ENCODE results near the gene ELN.
A peak's percentile ranks its signal among the peaks of the same experiment; 100 is the strongest.
"Not testable (repeated sequence)": the region's sequence is repeated elsewhere in the genome, so short reads cannot be mapped to it uniquely, and the experiment has no call there.

Gene ELN

DNA sequence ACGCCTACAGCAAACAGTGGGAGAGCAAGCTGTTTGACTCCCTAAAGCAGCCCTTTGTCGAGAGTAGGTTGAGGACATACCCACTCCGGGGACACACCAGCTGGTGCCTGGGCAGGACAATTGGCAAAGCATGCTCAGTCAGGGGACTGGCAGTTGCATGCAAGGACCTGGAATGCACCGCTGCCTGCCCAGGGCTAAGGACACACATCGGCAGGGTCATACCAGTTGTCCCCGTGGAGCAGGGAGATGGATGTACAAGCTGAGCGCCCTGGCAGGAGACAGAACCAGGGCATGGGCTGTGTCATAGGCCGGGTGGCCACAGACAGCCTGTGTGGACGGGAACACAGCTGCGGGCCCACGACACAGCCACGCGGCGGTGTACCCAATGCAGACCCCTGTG lies 18.3 kb upstream of the ELN start:
- Histone ChIP-seq H4K8ac (ENCODE audit: low read depth, low read length) (no peak overlapping the region), H3K4me3 (ENCODE audit: low read length) (no peak overlapping the region), H3K18ac (ENCODE audit: low read length) (no peak overlapping the region), H3K36me3 (ENCODE audit: control insufficient read depth, insufficient read depth, low read length) (no peaks in the 10 kb centered on the region), H3K23ac (ENCODE audit: low read length) (no peak overlapping the region), H3K4me1 (ENCODE audit: control insufficient read depth, low read depth, low read length) (no peaks in the 10 kb centered on the region), H2BK120ac (ENCODE audit: low read depth, low read length) (no peak overlapping the region), H2BK5ac (ENCODE audit: low read length) (no peak overlapping the region), H4K5ac (ENCODE audit: low read length) (no peak overlapping the region), H3K4me2 (ENCODE audit: low read length) (no peak overlapping the region), H3K4ac (ENCODE audit: low read depth, low read length) (no peak overlapping the region), H3K9ac (ENCODE audit: low read length) (no peak overlapping the region), H2AK5ac (ENCODE audit: low read length) (no peak overlapping the region), H3K27me3 (ENCODE audit: insufficient read depth, low read length, poor library complexity) (no peaks in the 10 kb centered on the region), H2BK15ac (replicated peaks; ENCODE audit: low read depth) (no peak overlapping the region), H3K56ac (ENCODE audit: low read length) (no peak overlapping the region), H3K79me1 (ENCODE audit: low read length) (no peaks in the 10 kb centered on the region), H3K79me2 (ENCODE audit: control insufficient read depth, insufficient read depth, low read length) (no peaks in the 10 kb centered on the region), H3K27ac (ENCODE audit: low read depth, low read length) (no peak overlapping the region)
- no peak for DNase-seq
- WGBS (ENCODE audit: extremely low coverage, insufficient coverage, low lambda C conversion rate): no CpG with 5 or more reads among the region's 14 CpGs

DNA sequence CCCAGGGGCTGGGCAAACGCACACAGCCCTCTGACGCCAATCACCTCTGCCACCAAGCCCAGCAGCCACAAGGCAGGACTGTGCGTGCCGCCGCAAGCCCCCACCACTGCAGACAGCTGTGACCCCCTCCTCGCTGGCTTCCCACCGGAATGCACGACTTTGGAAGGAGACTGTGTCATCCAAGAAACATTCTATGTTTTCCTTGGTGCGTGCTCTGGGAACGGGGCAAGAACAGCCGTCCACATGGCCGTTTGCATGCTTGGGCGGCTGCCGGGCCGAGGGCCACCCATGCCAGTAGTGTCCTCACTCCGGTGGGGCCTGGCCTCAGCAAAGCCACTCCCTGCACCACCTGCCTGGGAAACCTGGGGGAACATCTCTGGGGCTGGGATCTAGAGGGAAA lies 17.6 kb upstream of the ELN start:
- Histone ChIP-seq H3K4me3 (ENCODE audit: low read length) (no peak overlapping the region), H3K4me1 (ENCODE audit: control insufficient read depth, low read depth, low read length) (no peaks in the 10 kb centered on the region), H2BK5ac (ENCODE audit: low read length) (no peak overlapping the region), H4K5ac (ENCODE audit: low read length) (no peak overlapping the region), H3K4ac (ENCODE audit: low read depth, low read length) (no peak overlapping the region), H3K23ac (ENCODE audit: low read length) (no peak overlapping the region), H3K18ac (ENCODE audit: low read length) (no peak overlapping the region), H3K56ac (ENCODE audit: low read length) (no peak overlapping the region), H4K8ac (ENCODE audit: low read depth, low read length) (no peak overlapping the region), H3K36me3 (ENCODE audit: control insufficient read depth, insufficient read depth, low read length) (no peaks in the 10 kb centered on the region), H2AK5ac (ENCODE audit: low read length) (no peak overlapping the region), H3K27me3 (ENCODE audit: insufficient read depth, low read length, poor library complexity) (no peaks in the 10 kb centered on the region), H3K79me1 (ENCODE audit: low read length) (no peaks in the 10 kb centered on the region), H3K27ac (ENCODE audit: low read depth, low read length) (no peak overlapping the region), H3K9ac (ENCODE audit: low read length) (no peak overlapping the region), H2BK15ac (replicated peaks; ENCODE audit: low read depth) (no peak overlapping the region), H3K4me2 (ENCODE audit: low read length) (no peak overlapping the region), H3K79me2 (ENCODE audit: control insufficient read depth, insufficient read depth, low read length) (no peaks in the 10 kb centered on the region), H2BK120ac (ENCODE audit: low read depth, low read length) (no peak overlapping the region)
- no CpG with 5 or more reads among the region's 16 CpGs for WGBS (ENCODE audit: extremely low coverage, insufficient coverage, low lambda C conversion rate)
- DNase-seq: no peak

DNA sequence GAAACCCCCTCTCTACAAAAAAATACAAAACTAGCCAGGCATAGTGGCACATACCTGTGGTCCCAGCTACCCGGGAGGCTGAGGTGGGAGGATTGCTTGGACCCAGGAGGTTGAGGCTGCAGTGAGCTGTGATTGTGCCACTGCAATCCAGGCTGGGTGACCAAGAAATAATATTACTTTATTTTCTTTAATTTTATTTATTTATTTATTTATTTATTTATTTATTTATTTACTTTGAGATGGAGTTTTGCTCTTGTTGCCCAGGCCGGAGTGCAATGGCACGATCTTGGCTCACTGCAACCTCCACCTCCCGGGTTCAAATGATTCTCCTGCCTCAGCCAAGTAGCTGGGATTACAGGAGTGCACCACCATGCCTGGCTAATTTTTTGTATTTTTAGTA lies 16.6 kb upstream of the ELN start:
- no CpG with 5 or more reads among the region's 4 CpGs for WGBS (ENCODE audit: extremely low coverage, insufficient coverage, low lambda C conversion rate)
- H3K79me1 ChIP-seq (ENCODE audit: low read length); H2BK5ac ChIP-seq (ENCODE audit: low read length); H2AK5ac ChIP-seq (ENCODE audit: low read length); H3K4ac ChIP-seq (ENCODE audit: low read depth, low read length); H3K56ac ChIP-seq (ENCODE audit: low read length); H3K4me3 ChIP-seq (ENCODE audit: low read length); H3K18ac ChIP-seq (ENCODE audit: low read length); H2BK15ac ChIP-seq (replicated peaks; ENCODE audit: low read depth); H2BK120ac ChIP-seq (ENCODE audit: low read depth, low read length); H3K27ac ChIP-seq (ENCODE audit: low read depth, low read length); H3K79me2 ChIP-seq (ENCODE audit: control insufficient read depth, insufficient read depth, low read length); H4K8ac ChIP-seq (ENCODE audit: low read depth, low read length); DNase-seq; H3K23ac ChIP-seq (ENCODE audit: low read length); H3K4me2 ChIP-seq (ENCODE audit: low read length); H3K4me1 ChIP-seq (ENCODE audit: control insufficient read depth, low read depth, low read length); H4K5ac ChIP-seq (ENCODE audit: low read length); H3K9ac ChIP-seq (ENCODE audit: low read length); H3K27me3 ChIP-seq (ENCODE audit: insufficient read depth, low read length, poor library complexity); H3K36me3 ChIP-seq (ENCODE audit: control insufficient read depth, insufficient read depth, low read length): not testable (repeated sequence)

DNA sequence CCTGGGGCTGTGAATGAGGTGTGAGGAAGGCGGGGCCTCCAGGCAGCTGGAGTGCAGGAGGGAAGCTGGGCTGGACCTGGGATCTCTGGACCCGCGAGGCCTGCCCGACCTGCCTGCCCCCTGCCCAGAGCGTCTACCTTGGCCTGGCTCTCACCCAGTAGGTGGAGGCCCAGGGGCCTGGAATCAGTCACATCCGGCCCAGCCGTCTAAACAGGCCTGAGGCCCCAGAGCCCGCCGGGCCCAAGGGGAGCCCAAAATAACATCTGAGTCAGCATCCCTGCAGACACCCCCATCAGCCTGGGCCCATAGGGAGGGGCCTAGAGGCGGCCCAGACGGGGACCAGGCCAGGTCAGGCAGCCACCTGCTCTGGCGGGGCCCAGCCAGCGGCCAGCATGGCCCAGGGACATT lies 15.1 kb upstream of the ELN start:
- H3K9ac ChIP-seq (ENCODE audit: low read length): no peak overlapping the region
- H3K18ac ChIP-seq (ENCODE audit: low read length): no peak overlapping the region
- H3K4me3 ChIP-seq (ENCODE audit: low read length): no peak overlapping the region
- no peak overlapping the region for H2AK5ac ChIP-seq (ENCODE audit: low read length)
- no peak overlapping the region for H2BK5ac ChIP-seq (ENCODE audit: low read length)
- no peak overlapping the region for H3K4me2 ChIP-seq (ENCODE audit: low read length)
- no peak overlapping the region for H3K4ac ChIP-seq (ENCODE audit: low read depth, low read length)
- no peaks in the 10 kb centered on the region for H3K27me3 ChIP-seq (ENCODE audit: insufficient read depth, low read length, poor library complexity)
- H3K4me1 ChIP-seq (ENCODE audit: control insufficient read depth, low read depth, low read length): no peaks in the 10 kb centered on the region
- no peak overlapping the region for H3K23ac ChIP-seq (ENCODE audit: low read length)
- H3K36me3 ChIP-seq (ENCODE audit: control insufficient read depth, insufficient read depth, low read length): no peaks in the 10 kb centered on the region
- no peak overlapping the region for H4K5ac ChIP-seq (ENCODE audit: low read length)
- no peak overlapping the region for H3K56ac ChIP-seq (ENCODE audit: low read length)
- peak; percentile 44 for DNase-seq
- no CpG with 5 or more reads among the region's 13 CpGs for WGBS (ENCODE audit: extremely low coverage, insufficient coverage, low lambda C conversion rate)
- no peaks in the 10 kb centered on the region for H3K79me1 ChIP-seq (ENCODE audit: low read length)
- no peak overlapping the region for H4K8ac ChIP-seq (ENCODE audit: low read depth, low read length)
- no peak overlapping the region for H2BK15ac ChIP-seq (replicated peaks; ENCODE audit: low read depth)
- H3K79me2 ChIP-seq (ENCODE audit: control insufficient read depth, insufficient read depth, low read length): no peaks in the 10 kb centered on the region
- H2BK120ac ChIP-seq (ENCODE audit: low read depth, low read length): no peak overlapping the region
- H3K27ac ChIP-seq (ENCODE audit: low read depth, low read length): no peak overlapping the region

DNA sequence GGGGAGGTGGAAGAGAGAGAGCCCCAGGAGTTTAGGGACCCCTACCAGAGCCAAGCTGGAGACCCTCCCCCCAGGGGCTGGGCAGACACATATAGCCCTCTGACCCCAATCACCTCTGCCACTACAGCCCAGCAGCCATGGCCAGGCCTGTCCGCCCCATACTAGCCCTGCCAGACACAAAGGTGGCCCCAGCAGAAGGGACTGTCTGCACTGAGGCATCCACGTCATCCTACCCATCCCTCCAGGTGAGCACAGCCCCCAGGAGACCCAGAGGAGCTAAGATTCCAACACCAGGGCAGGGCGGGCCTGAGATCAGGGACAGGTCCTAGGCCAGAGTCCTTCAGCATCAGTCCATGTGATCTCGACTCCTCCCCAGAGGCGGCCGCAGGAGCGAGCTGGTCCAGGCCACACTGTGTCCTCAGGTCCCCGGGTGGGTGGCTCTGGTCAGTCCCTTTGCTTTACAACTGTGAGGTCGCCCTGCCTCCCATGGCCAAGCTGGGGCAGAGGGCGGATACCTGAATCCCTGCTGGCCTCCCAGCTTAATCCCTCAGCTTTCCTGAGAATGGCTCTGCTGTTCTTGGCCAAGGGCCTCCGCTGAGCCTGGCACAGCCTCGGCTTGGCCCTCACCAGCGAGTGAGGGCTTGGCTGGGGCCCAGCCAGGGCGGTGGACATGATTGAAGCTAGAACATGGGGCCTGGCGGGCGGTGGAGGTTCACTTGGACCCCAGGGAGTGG lies 14.3 kb upstream of the ELN start:
- Histone ChIP-seq H3K9ac (ENCODE audit: low read length) (no peak overlapping the region), H3K4me3 (ENCODE audit: low read length) (no peak overlapping the region), H3K36me3 (ENCODE audit: control insufficient read depth, insufficient read depth, low read length) (no peaks in the 10 kb centered on the region), H2BK15ac (replicated peaks; ENCODE audit: low read depth) (no peak overlapping the region), H3K56ac (ENCODE audit: low read length) (no peak overlapping the region), H2BK120ac (ENCODE audit: low read depth, low read length) (no peak overlapping the region), H3K18ac (ENCODE audit: low read length) (no peak overlapping the region), H3K4me2 (ENCODE audit: low read length) (no peak overlapping the region), H3K79me2 (ENCODE audit: control insufficient read depth, insufficient read depth, low read length) (no peaks in the 10 kb centered on the region), H2BK5ac (ENCODE audit: low read length) (no peak overlapping the region), H3K23ac (ENCODE audit: low read length) (no peak overlapping the region), H3K4me1 (ENCODE audit: control insufficient read depth, low read depth, low read length) (no peaks in the 10 kb centered on the region), H3K27ac (ENCODE audit: low read depth, low read length) (no peak overlapping the region), H2AK5ac (ENCODE audit: low read length) (no peak overlapping the region), H3K4ac (ENCODE audit: low read depth, low read length) (no peak overlapping the region), H3K27me3 (ENCODE audit: insufficient read depth, low read length, poor library complexity) (no peaks in the 10 kb centered on the region), H4K5ac (ENCODE audit: low read length) (no peak overlapping the region), H3K79me1 (ENCODE audit: low read length) (no peaks in the 10 kb centered on the region), H4K8ac (ENCODE audit: low read depth, low read length) (no peak overlapping the region)
- no CpG with 5 or more reads among the region's 16 CpGs for WGBS (ENCODE audit: extremely low coverage, insufficient coverage, low lambda C conversion rate)
- DNase-seq: no peak

DNA sequence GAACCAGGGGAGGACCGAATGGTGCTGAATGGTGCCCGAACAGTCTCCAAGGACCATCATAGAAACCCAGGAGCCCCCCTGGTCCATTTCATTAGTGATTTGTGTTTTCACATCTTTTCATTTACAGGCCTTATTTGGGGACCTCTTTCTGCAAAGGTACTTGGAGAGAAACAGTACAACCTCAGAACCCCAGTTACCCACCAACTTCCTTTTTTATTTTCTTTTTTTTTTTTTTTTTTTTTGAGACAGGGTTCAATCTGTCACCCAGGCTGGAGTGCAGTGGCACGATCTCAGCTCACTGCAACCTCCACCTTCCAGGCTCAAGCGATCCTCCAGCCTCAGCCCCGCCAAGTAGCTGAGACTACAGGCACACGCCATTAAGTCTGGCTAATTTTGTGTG lies 13.0 kb upstream of the ELN start:
- Histone ChIP-seq H3K4me1 (ENCODE audit: control insufficient read depth, low read depth, low read length) (no peaks in the 10 kb centered on the region), H3K79me1 (ENCODE audit: low read length) (no peaks in the 10 kb centered on the region), H4K8ac (ENCODE audit: low read depth, low read length) (no peak overlapping the region), H2AK5ac (ENCODE audit: low read length) (no peak overlapping the region), H3K18ac (ENCODE audit: low read length) (no peak overlapping the region), H3K4me3 (ENCODE audit: low read length) (no peak overlapping the region), H4K5ac (ENCODE audit: low read length) (no peak overlapping the region), H3K9ac (ENCODE audit: low read length) (no peak overlapping the region), H3K4me2 (ENCODE audit: low read length) (no peak overlapping the region), H3K27me3 (ENCODE audit: insufficient read depth, low read length, poor library complexity) (no peaks in the 10 kb centered on the region), H3K36me3 (ENCODE audit: control insufficient read depth, insufficient read depth, low read length) (no peaks in the 10 kb centered on the region), H3K79me2 (ENCODE audit: control insufficient read depth, insufficient read depth, low read length) (no peaks in the 10 kb centered on the region), H2BK5ac (ENCODE audit: low read length) (no peak overlapping the region), H3K4ac (ENCODE audit: low read depth, low read length) (no peak overlapping the region), H2BK15ac (replicated peaks; ENCODE audit: low read depth) (no peak overlapping the region), H3K27ac (ENCODE audit: low read depth, low read length) (no peak overlapping the region), H2BK120ac (ENCODE audit: low read depth, low read length) (no peak overlapping the region), H3K23ac (ENCODE audit: low read length) (no peak overlapping the region), H3K56ac (ENCODE audit: low read length) (no peak overlapping the region)
- DNase-seq: no peak
- WGBS (ENCODE audit: extremely low coverage, insufficient coverage, low lambda C conversion rate): no CpG with 5 or more reads among the region's 6 CpGs

Data from mesendoderm (in vitro differentiated cells).